Neural cell (in vitro differentiated cells): ENCODE data around the gene ADH1C. TPM values are rescaled to one million over a fixed set of nuclear protein-coding genes. Genes with fewer than 3 reads are reported as not detected.
"Not testable (repeated sequence)": the region's sequence is repeated elsewhere in the genome, so short reads cannot be mapped to it uniquely, and the experiment has no call there.

Experiments used
- H2AFZ ChIP-seq: fragments of 200-600, 300-800 bp; sonication (generic), shearing (Covaris generic); 2 replicates; pipeline ENCODE4 v1.6.0; 2014; ENCODE audit warnings: low read depth, mild to moderate bottlenecking, antibody characterized with exemption, low read length, moderate library complexity
- H3F3A ChIP-seq: fragments of 200-600 bp; shearing (Covaris generic); 2 replicates; pipeline ENCODE4 v1.6.1; 2016; ENCODE audit warnings: mild to moderate bottlenecking, moderate library complexity, mixed read lengths, antibody characterized with exemption, low read length; ENCODE audit not compliant: insufficient read depth, poor library complexity, severe bottlenecking
- H3K27ac ChIP-seq: fragments of 200-600, 300-800 bp; sonication (generic), shearing (Covaris generic); 2 replicates; pipeline ENCODE4 v1.5.1; 2014; ENCODE audit warnings: mild to moderate bottlenecking, low read length, moderate library complexity
- H3K27me3 ChIP-seq: fragments of 300-800, 200-600 bp; sonication (generic), shearing (Covaris generic); 2 replicates; pipeline ENCODE4 v1.6.0; 2014; ENCODE audit warnings: mild to moderate bottlenecking, low read depth, low read length, moderate library complexity; ENCODE audit not compliant: insufficient read depth
- H3K36me3 ChIP-seq: fragments of 300-800, 200-600 bp; sonication (generic), shearing (Covaris generic); 2 replicates; pipeline ENCODE4 v1.5.1; 2014; ENCODE audit warnings: mild to moderate bottlenecking, antibody characterized with exemption, low read length, moderate library complexity; ENCODE audit not compliant: insufficient read depth
- H3K4me2 ChIP-seq: fragments of 300-800, 200-600 bp; sonication (generic), shearing (Covaris generic); 2 replicates; pipeline ENCODE4 v1.6.0; 2014; ENCODE audit warnings: mild to moderate bottlenecking, low read length
- H3K4me3 ChIP-seq: fragments of 300-800, 200-600 bp; sonication (generic), shearing (Covaris generic); 2 replicates; pipeline ENCODE4 v1.5.1; 2014; ENCODE audit warnings: mild to moderate bottlenecking, low read length, moderate library complexity
- H3K79me2 ChIP-seq: fragments of 200-600 bp; shearing (Covaris generic); replicated peaks from 2 replicates; pipeline ENCODE4 v1.6.0; 2014; ENCODE audit warnings: mild to moderate bottlenecking, low read length, moderate library complexity; ENCODE audit not compliant: insufficient read depth
- H3K9ac ChIP-seq: fragments of 300-800, 200-600 bp; sonication (generic), shearing (Covaris generic); 2 replicates; pipeline ENCODE4 v1.6.1; 2016; ENCODE audit warnings: mild to moderate bottlenecking, low read length, mixed read lengths
- H3K9me2 ChIP-seq: fragments of 200-600 bp; shearing (Covaris generic); 2 replicates; pipeline ENCODE4 v1.6.1; 2016; ENCODE audit warnings: mild to moderate bottlenecking, low read length, mixed read lengths; ENCODE audit not compliant: insufficient read depth
- H3K9me3 ChIP-seq: fragments of 200-600, 300-800 bp; sonication (generic), shearing (Covaris generic); 2 replicates; pipeline ENCODE4 v1.6.1; 2016; ENCODE audit warnings: mild to moderate bottlenecking, mixed run types, low read length, moderate library complexity, mixed read lengths
- H4K20me1 ChIP-seq: fragments of 200-600 bp; shearing (Covaris generic); 2 replicates; pipeline ENCODE4 v1.6.1; 2016; ENCODE audit warnings: mild to moderate bottlenecking, mixed run types; ENCODE audit not compliant: insufficient read depth
- EP300 ChIP-seq: fragments of 450-650 bp; conservative IDR thresholded peaks from 2 replicates; pipeline ENCODE4 v1.6.1; 2014; ENCODE audit warnings: antibody characterized with exemption, mild to moderate bottlenecking, moderate library complexity; ENCODE audit not compliant: poor library complexity, severe bottlenecking
- EZH2 ChIP-seq: fragments of 200-600, 300-800 bp; shearing (Covaris generic), sonication (generic); IDR thresholded peaks from 2 replicates; pipeline ENCODE4 v1.6.1; 2014; ENCODE audit warnings: antibody characterized with exemption, low read length, borderline replicate concordance, mild to moderate bottlenecking; ENCODE audit not compliant: insufficient read depth, poor library complexity, severe bottlenecking
- MXI1 ChIP-seq: fragments of 450-650 bp; conservative IDR thresholded peaks from 2 replicates; pipeline ENCODE4 v1.6.1; 2014; ENCODE audit warnings: antibody characterized with exemption, mild to moderate bottlenecking; ENCODE audit not compliant: poor library complexity, severe bottlenecking
- POLR2AphosphoS5 ChIP-seq: IDR thresholded peaks from 2 replicates; pipeline ENCODE4 v1.6.1; 2012
- RAD21 ChIP-seq: fragments of 450-650 bp; conservative IDR thresholded peaks from 2 replicates; pipeline ENCODE4 v1.6.1; 2014; ENCODE audit warnings: antibody characterized with exemption, mild to moderate bottlenecking, moderate library complexity
- SMC3 ChIP-seq: fragments of 450-650 bp; conservative IDR thresholded peaks from 2 replicates; pipeline ENCODE4 v1.6.1; 2014; ENCODE audit warnings: antibody characterized with exemption, mild to moderate bottlenecking, moderate library complexity; ENCODE audit not compliant: poor library complexity
- TAF1 ChIP-seq: IDR thresholded peaks from 2 replicates; pipeline ENCODE4 v1.6.1; 2012; ENCODE audit warnings: low read depth
- polyA plus RNA-seq: library from polyadenylated mRNA; depleted of rRNA; stranded (reverse); fragments of >200 nt; gene quantifications from 2 replicates; pipeline ENCODE4 v1.2.3, GENCODE V29; 2014
- TF ChIP-seq, protein P1 (sequence below): fragments of 450-650 bp; IDR thresholded peaks from 2 replicates; pipeline ENCODE4 v1.5.1; 2014; ENCODE audit warnings: antibody characterized with exemption, mild to moderate bottlenecking, moderate library complexity; ENCODE audit not compliant: poor library complexity, severe bottlenecking
- TF ChIP-seq, protein P2 (sequence below): IDR thresholded peaks from 2 replicates; pipeline ENCODE4 v1.6.1; 2012; ENCODE audit warnings: borderline replicate concordance

Gene ADH1C
- polyA plus RNA-seq, 1 donor from 2014 or later, result not detected

DNA sequence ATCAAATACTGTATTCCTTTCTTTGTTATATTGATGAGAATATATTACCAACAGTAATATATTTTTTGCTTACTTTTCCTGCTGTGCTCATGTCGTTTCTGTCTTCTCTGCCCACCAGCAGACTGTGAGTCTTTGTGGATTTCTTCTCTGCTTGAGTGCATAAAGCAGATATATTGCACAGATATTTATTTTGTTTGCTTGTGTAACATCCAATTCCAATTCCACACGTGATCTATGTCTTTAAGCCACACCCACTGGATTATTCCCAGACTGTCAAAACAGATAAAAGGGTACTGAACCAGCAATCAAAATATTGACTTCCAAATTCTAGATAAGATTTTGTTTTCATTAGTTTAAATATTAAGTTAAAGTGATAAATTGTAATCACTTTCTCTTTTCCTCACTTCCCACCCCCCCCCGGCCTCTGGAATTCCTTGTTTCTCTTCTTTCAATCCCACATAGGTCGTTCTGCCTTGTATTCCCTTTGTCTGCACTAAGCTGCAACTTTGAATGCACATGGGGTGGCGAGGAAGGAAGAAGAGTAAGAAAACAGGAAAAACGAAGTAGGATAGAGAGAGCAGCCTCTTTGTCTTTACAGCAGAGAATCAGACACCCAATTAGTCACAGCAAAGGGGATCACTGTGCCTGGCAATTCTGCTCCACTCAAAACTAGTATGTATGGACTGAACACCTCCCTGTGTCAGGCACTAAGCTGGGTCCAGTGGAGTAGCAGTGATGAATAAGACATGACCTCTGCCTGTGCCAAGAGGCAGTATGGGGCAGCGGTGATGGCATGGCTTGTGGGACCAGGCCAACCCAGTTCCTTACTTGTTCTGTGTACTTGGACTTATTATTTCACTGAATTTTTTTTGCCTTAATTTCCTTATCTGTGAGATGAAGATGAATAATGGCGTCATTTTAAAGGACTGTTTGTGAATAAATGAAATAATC is 31.0 kb downstream of the ADH1C start, which contains the start of gene ADH1B:
TSS of gene ADH1B (minus strand) at position 161 of the 951 bp plus-strand sequence. CDS start at position 91, 70 bp downstream.
- no peak within 1 kb of the TSS for H3K4me2 ChIP-seq
- no peak for TF ChIP-seq EP300
- no peak for TF ChIP-seq SMC3
- TF ChIP-seq TAF1, result no peak
- TF ChIP-seq, protein P1, sequence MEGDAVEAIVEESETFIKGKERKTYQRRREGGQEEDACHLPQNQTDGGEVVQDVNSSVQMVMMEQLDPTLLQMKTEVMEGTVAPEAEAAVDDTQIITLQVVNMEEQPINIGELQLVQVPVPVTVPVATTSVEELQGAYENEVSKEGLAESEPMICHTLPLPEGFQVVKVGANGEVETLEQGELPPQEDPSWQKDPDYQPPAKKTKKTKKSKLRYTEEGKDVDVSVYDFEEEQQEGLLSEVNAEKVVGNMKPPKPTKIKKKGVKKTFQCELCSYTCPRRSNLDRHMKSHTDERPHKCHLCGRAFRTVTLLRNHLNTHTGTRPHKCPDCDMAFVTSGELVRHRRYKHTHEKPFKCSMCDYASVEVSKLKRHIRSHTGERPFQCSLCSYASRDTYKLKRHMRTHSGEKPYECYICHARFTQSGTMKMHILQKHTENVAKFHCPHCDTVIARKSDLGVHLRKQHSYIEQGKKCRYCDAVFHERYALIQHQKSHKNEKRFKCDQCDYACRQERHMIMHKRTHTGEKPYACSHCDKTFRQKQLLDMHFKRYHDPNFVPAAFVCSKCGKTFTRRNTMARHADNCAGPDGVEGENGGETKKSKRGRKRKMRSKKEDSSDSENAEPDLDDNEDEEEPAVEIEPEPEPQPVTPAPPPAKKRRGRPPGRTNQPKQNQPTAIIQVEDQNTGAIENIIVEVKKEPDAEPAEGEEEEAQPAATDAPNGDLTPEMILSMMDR, result no peak
- H3K4me3 ChIP-seq, result no peak within 1 kb of the TSS

DNA sequence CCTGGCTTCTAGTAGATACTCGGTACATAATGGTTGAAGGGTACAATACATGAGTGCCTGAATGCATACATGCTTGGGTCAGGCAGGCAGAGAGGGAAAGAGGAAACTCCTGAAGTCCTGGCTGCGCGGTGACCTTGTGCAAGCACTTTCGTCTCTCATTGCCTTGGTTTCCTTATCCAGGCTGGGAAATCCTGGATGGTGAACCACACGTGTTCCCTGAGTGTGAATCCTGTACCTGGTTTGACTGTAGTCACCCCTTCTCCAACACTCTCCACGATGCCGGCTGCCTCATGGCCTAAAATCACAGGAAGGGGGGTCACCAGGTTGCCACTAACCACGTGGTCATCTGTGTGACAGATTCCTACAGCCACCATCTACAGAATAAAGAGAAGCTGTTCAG is 34.7 kb downstream of the ADH1C start:
- not testable (repeated sequence) for H3K4me2 ChIP-seq, H2AFZ ChIP-seq, H3K36me3 ChIP-seq, H3K4me3 ChIP-seq, H4K20me1 ChIP-seq, H3K9me2 ChIP-seq, H3K27ac ChIP-seq, H3F3A ChIP-seq, H3K9ac ChIP-seq, H3K27me3 ChIP-seq, H3K79me2 ChIP-seq, H3K9me3 ChIP-seq

More for the DNA sequence above, 31.0 kb downstream of the ADH1C start, which contains the start of gene ADH1B:
- H3K27ac ChIP-seq, result no peak within 1 kb of the TSS
- no peaks in the 10 kb centered on the region for H3K9me2 ChIP-seq
- H3K36me3 ChIP-seq, result no peaks in the 10 kb centered on the region
- no peaks in the 10 kb centered on the region for H4K20me1 ChIP-seq
- H3K79me2 ChIP-seq, result no peaks in the 10 kb centered on the region
- no peaks in the 10 kb centered on the region for H3K27me3 ChIP-seq
- peaks cover 6% of the 10 kb centered on the region for H3K9me3 ChIP-seq
- H3K9ac ChIP-seq, result no peak within 1 kb of the TSS
- no peaks in the 10 kb centered on the region for H3F3A ChIP-seq
- no peak within 1 kb of the TSS for H2AFZ ChIP-seq

DNA sequence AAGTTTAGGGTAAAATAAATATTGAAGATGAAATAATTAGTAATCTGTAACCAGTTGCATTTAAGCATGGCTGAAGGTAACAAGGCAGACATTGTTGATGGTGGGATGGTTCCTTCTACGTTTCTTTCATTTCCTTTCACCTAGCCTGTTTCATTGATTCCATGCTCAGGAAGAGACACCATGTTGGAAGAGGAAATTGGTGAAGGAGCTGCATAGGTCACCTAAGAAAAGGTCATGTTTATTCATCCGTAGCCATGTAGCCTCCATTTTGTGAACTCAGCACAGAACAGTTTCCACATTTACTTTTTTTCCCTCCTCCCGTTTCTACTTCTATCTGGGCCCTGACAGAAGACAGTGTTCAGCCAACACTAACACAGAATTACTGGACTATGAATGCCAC is 35.2 kb downstream of the ADH1C start:
- Histone ChIP-seq H3K79me2 (no peaks in the 10 kb centered on the region), H3K36me3 (no peaks in the 10 kb centered on the region), H3F3A (no peaks in the 10 kb centered on the region), H3K9me2 (no peaks in the 10 kb centered on the region), H3K9ac (no peak overlapping the region), H3K27me3 (no peaks in the 10 kb centered on the region), H3K9me3 (no peaks in the 10 kb centered on the region), H2AFZ (no peak overlapping the region), H3K4me2 (no peak overlapping the region), H3K27ac (no peak overlapping the region), H4K20me1 (no peaks in the 10 kb centered on the region), H3K4me3 (no peak overlapping the region)
- TF ChIP-seq EP300 (no peak), POLR2AphosphoS5 (no peak), RAD21 (no peak), EZH2 (no peak)

DNA sequence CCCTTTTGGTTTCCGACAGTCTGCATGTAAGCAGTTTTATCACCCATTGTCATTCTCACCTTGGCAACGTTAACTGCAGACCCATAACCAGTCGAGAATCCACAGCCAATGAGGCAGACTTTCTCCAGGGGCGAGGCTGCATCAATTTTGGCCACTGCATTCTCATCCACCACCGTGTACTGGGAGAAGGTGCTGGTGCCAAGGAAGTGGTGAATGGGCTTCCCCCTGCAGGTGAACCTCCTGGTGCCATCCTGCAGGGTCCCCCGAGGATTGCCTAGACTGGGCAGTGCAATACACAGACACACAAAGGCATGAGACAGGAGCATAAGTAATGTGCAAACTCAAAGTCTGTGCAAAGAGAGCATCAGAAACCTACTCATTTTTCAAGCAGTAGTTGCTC is 36.7 kb downstream of the ADH1C start:
- Histone ChIP-seq H3K9ac (no peak overlapping the region), H3K9me3 (no peaks in the 10 kb centered on the region), H3K27me3 (no peaks in the 10 kb centered on the region), H2AFZ (no peak overlapping the region), H3K4me2 (no peak overlapping the region), H3K9me2 (no peaks in the 10 kb centered on the region), H3K79me2 (no peaks in the 10 kb centered on the region), H3K4me3 (no peak overlapping the region), H3K36me3 (no peaks in the 10 kb centered on the region), H4K20me1 (no peaks in the 10 kb centered on the region), H3F3A (no peaks in the 10 kb centered on the region), H3K27ac (no peak overlapping the region)
- no peak for TF ChIP-seq RAD21
- TF ChIP-seq, protein P1, result no peak
- no peak for TF ChIP-seq EP300
- TF ChIP-seq, protein P2, sequence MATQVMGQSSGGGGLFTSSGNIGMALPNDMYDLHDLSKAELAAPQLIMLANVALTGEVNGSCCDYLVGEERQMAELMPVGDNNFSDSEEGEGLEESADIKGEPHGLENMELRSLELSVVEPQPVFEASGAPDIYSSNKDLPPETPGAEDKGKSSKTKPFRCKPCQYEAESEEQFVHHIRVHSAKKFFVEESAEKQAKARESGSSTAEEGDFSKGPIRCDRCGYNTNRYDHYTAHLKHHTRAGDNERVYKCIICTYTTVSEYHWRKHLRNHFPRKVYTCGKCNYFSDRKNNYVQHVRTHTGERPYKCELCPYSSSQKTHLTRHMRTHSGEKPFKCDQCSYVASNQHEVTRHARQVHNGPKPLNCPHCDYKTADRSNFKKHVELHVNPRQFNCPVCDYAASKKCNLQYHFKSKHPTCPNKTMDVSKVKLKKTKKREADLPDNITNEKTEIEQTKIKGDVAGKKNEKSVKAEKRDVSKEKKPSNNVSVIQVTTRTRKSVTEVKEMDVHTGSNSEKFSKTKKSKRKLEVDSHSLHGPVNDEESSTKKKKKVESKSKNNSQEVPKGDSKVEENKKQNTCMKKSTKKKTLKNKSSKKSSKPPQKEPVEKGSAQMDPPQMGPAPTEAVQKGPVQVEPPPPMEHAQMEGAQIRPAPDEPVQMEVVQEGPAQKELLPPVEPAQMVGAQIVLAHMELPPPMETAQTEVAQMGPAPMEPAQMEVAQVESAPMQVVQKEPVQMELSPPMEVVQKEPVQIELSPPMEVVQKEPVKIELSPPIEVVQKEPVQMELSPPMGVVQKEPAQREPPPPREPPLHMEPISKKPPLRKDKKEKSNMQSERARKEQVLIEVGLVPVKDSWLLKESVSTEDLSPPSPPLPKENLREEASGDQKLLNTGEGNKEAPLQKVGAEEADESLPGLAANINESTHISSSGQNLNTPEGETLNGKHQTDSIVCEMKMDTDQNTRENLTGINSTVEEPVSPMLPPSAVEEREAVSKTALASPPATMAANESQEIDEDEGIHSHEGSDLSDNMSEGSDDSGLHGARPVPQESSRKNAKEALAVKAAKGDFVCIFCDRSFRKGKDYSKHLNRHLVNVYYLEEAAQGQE, result no peak
- TF ChIP-seq POLR2AphosphoS5, result no peak
- TF ChIP-seq MXI1, result no peak
- no peak for TF ChIP-seq SMC3
- no peak for TF ChIP-seq EZH2
